Osteoblast (primary cell): ENCODE measurements around the gene TSPAN5. TPM values are rescaled to one million over a fixed set of nuclear protein-coding genes. Genes with fewer than 3 reads are reported as not detected.
A peak's percentile ranks its signal among the peaks of the same experiment; 100 is the strongest.

Source experiments
- DNase-seq: peaks from one replicate; pipeline ENCODE4 v3.0.0; 2011; ENCODE audit warnings: low spot score, mixed read lengths; ENCODE audit not compliant: insufficient read length; ENCODE audit errors: missing footprints
- H2AFZ ChIP-seq: 2 replicates; pipeline ENCODE4 v1.6.0; 2011; ENCODE audit warnings: mild to moderate bottlenecking, low read length
- H3K27ac ChIP-seq: 2 replicates; pipeline ENCODE4 v1.5.1; 2011; ENCODE audit warnings: mild to moderate bottlenecking, low read depth, low read length, moderate library complexity
- H3K27me3 ChIP-seq: 2 replicates; pipeline ENCODE4 v1.6.0; 2012; ENCODE audit warnings: mild to moderate bottlenecking, control low read depth, inconsistent platforms, low read length, moderate library complexity; ENCODE audit not compliant: insufficient read depth
- H3K36me3 ChIP-seq: 2 replicates; pipeline ENCODE4 v1.5.1; 2011; ENCODE audit warnings: mild to moderate bottlenecking, low read length, control low read depth, moderate library complexity; ENCODE audit not compliant: insufficient read depth
- H3K4me1 ChIP-seq: 2 replicates; pipeline ENCODE4 v1.5.1; 2011; ENCODE audit warnings: mild to moderate bottlenecking, low read length, control low read depth, moderate library complexity; ENCODE audit not compliant: insufficient read depth
- H3K4me2 ChIP-seq: 2 replicates; pipeline ENCODE4 v1.6.0; 2011; ENCODE audit warnings: mild to moderate bottlenecking, low read length; ENCODE audit not compliant: insufficient read depth
- H3K4me3 ChIP-seq: fragments of 200-600 bp; sonication (generic); 3 replicates; pipeline ENCODE4 v1.5.1; 2012; ENCODE audit warnings: mild to moderate bottlenecking, low read length, inconsistent platforms; ENCODE audit not compliant: insufficient read depth
- H3K79me2 ChIP-seq: 2 replicates; pipeline ENCODE4 v1.6.0; 2012; ENCODE audit warnings: mild to moderate bottlenecking, low read length, control low read depth, inconsistent platforms; ENCODE audit not compliant: insufficient read depth
- H3K9me3 ChIP-seq: 2 replicates; pipeline ENCODE4 v1.5.1; 2011; ENCODE audit warnings: low read depth, low read length, control low read depth
- H4K20me1 ChIP-seq: 2 replicates; pipeline ENCODE4 v1.6.0; 2012; ENCODE audit warnings: mild to moderate bottlenecking, low read length, control low read depth; ENCODE audit not compliant: insufficient read depth
- CTCF ChIP-seq: IDR thresholded peaks from 2 replicates; pipeline ENCODE4 v1.5.1; 2011; ENCODE audit warnings: mild to moderate bottlenecking, low read depth, low read length, moderate library complexity; ENCODE audit errors: extremely low read depth
- total RNA-seq: library from RNA; depleted of rRNA; stranded (reverse); fragments of >200 nt; gene quantifications from 2 replicates; pipeline ENCODE4 v1.2.3, GENCODE V29; 2012

TSPAN5 gene
- total RNA-seq, 1 donor = 36.9 TPM

GRCh38 chr4:98560321-98560720 is 98.1 kb downstream of the TSPAN5 start:
- Histone ChIP-seq H3K27me3 (no peaks in the 10 kb centered on the region), H3K36me3 (no peaks in the 10 kb centered on the region), H3K4me1 (peaks cover 20% of the 10 kb centered on the region), H3K4me2 (no peak overlapping the region), H3K9me3 (no peaks in the 10 kb centered on the region), H3K4me3 (no peak overlapping the region), H2AFZ (no peak overlapping the region), H4K20me1 (no peaks in the 10 kb centered on the region), H3K27ac (no peak overlapping the region), H3K79me2 (peaks cover 85% of the 10 kb centered on the region)
- DNase-seq = no peak
- TF ChIP-seq CTCF = no peak

- no peaks in the 10 kb centered on the region for H4K20me1 ChIP-seq
- H3K79me2 ChIP-seq = peaks cover 82% of the 10 kb centered on the region
Measured at GRCh38 chr4:98558471-98559169, 99.8 kb downstream of the TSPAN5 start.

GRCh38 chr4:98557194-98557892 is 101.1 kb downstream of the TSPAN5 start:
- Histone ChIP-seq H3K4me2 (peak overlapping the region; percentile 21), H3K36me3 (no peaks in the 10 kb centered on the region), H3K79me2 (peaks cover 84% of the 10 kb centered on the region), H3K27me3 (no peaks in the 10 kb centered on the region), H3K4me3 (no peak overlapping the region), H3K4me1 (peaks cover 20% of the 10 kb centered on the region), H4K20me1 (no peaks in the 10 kb centered on the region), H3K9me3 (no peaks in the 10 kb centered on the region), H3K27ac (peak overlapping the region; percentile 10), H2AFZ (no peak overlapping the region)
- peak; percentile 46 for DNase-seq
- no peak for TF ChIP-seq CTCF

More at GRCh38 chr4:98558471-98559169, 99.8 kb downstream of the TSPAN5 start:
- peaks cover 20% of the 10 kb centered on the region for H3K4me1 ChIP-seq
- no peak overlapping the region for H3K4me2 ChIP-seq
- H3K4me3 ChIP-seq = no peak overlapping the region
- TF ChIP-seq CTCF = no peak
- DNase-seq = no peak
- H3K27ac ChIP-seq = peak overlapping the region; percentile 9
- no peaks in the 10 kb centered on the region for H3K36me3 ChIP-seq
- H3K9me3 ChIP-seq = no peaks in the 10 kb centered on the region
- no peak overlapping the region for H2AFZ ChIP-seq
- H3K27me3 ChIP-seq = no peaks in the 10 kb centered on the region

- TF ChIP-seq CTCF = no peak
- H4K20me1 ChIP-seq = no peaks in the 10 kb centered on the region
- H3K27ac ChIP-seq = peak overlapping the region; percentile 10
- no peak overlapping the region for H3K4me2 ChIP-seq
- no peaks in the 10 kb centered on the region for H3K27me3 ChIP-seq
- H3K4me3 ChIP-seq = no peak overlapping the region
- no peaks in the 10 kb centered on the region for H3K36me3 ChIP-seq
- H3K79me2 ChIP-seq = peaks cover 83% of the 10 kb centered on the region
- peaks cover 20% of the 10 kb centered on the region for H3K4me1 ChIP-seq
- DNase-seq = peak; percentile 57
- no peaks in the 10 kb centered on the region for H3K9me3 ChIP-seq
- H2AFZ ChIP-seq = no peak overlapping the region
Measured at GRCh38 chr4:98556451-98556850, 102.0 kb downstream of the TSPAN5 start.
